ENCODE results near the gene KPNB1. TPM values are rescaled to one million over a fixed set of nuclear protein-coding genes. Genes with fewer than 3 reads are reported as not detected.

KPNB1 gene
- total RNA-seq, 1 experiment from 2014 or later = 742 TPM

DNA sequence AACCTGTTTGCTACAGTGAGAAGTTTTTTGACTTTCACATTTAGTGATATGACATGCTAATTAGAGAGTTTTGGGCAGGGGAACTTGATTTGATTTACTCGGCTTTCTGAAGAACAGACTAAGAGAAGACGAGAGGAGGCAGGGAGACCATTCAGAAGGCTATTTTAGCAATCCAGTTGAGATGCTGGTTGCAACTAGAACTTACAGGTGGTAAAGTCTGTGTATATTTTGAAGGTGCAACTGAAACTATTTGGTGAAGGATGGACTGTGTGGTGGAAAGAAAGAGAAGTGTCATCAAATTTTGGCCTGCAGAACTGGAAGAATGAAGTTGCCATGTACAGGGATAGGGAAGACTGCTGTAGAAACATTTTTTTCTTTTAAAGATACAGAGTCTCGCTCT, 42.2 kb upstream of the KPNB1 start:
- Histone ChIP-seq H3K79me1 (ENCODE audit: insufficient read depth, low read depth, low read length, poor library complexity, severe bottlenecking) (no peaks in the 10 kb centered on the region), H3K27ac (ENCODE audit: insufficient read length, low read depth, low read length) (no peak overlapping the region), H3K9me3 (ENCODE audit: control insufficient read depth, low read depth, low read length) (no peaks in the 10 kb centered on the region), H2BK20ac (ENCODE audit: low read depth, low read length, poor library complexity, severe bottlenecking) (no peak overlapping the region), H2AK5ac (ENCODE audit: insufficient read length, low read length) (no peak overlapping the region), H2AFZ (ENCODE audit: low read length) (no peak overlapping the region), H3K27me3 (ENCODE audit: insufficient read depth, low read length) (no peaks in the 10 kb centered on the region), H3K4ac (ENCODE audit: low read depth, low read length) (no peak overlapping the region), H2BK15ac (ENCODE audit: low read depth, low read length) (no peak overlapping the region), H2BK5ac (ENCODE audit: insufficient read length, low read length) (no peak overlapping the region), H4K20me1 (ENCODE audit: control insufficient read depth, insufficient read depth, insufficient read length) (no peaks in the 10 kb centered on the region), H2BK12ac (ENCODE audit: insufficient read length, low read depth, low read length) (no peak overlapping the region), H3K56ac (ENCODE audit: insufficient read length, low read depth, low read length) (no peak overlapping the region), H3K9ac (ENCODE audit: extremely low read depth, insufficient read length, low read length) (no peak overlapping the region), H3K79me2 (ENCODE audit: insufficient read depth, low read length) (no peaks in the 10 kb centered on the region), H4K91ac (ENCODE audit: insufficient read length, low read depth, low read length) (no peak overlapping the region), H3K23me2 (ENCODE audit: insufficient read length, low read depth, low read length, poor library complexity, severe bottlenecking) (no peaks in the 10 kb centered on the region), H4K8ac (replicated peaks; ENCODE audit: insufficient read length, low read depth, low read length) (no peak overlapping the region), H3K4me2 (ENCODE audit: insufficient read depth, insufficient read length, low read length) (no peak overlapping the region), H3K4me1 (ENCODE audit: insufficient read depth, low read length) (no peaks in the 10 kb centered on the region), H3K14ac (ENCODE audit: insufficient read depth, low read length) (no peak overlapping the region), H3T11ph (ENCODE audit: low read length) (no peak overlapping the region), H3K23ac (ENCODE audit: insufficient read length, low read depth, low read length) (no peak overlapping the region), H3K18ac (ENCODE audit: insufficient read length, low read depth, low read length) (no peak overlapping the region), H4K5ac (ENCODE audit: insufficient read length, low read depth, low read length) (no peak overlapping the region), H2BK120ac (ENCODE audit: low read depth, low read length, poor library complexity, severe bottlenecking) (no peak overlapping the region)
- H3K27ac Mint-ChIP-seq = no peak overlapping the region
- no peaks in the 10 kb centered on the region for H3K4me1 Mint-ChIP-seq
- no peaks in the 10 kb centered on the region for H3K9me3 Mint-ChIP-seq
- TF ChIP-seq CTCF (conservative IDR thresholded peaks at IDR 0.05) = no peak
- DNase-seq = no peak
- no peak overlapping the region for H3K4me3 Mint-ChIP-seq
- H3K27me3 Mint-ChIP-seq (ENCODE audit: low read depth) = no peaks in the 10 kb centered on the region
- WGBS (ENCODE audit: extremely low coverage, insufficient read length, low lambda C conversion rate) = no CpG with 5 or more reads among the region's 3 CpGs
- H3K36me3 Mint-ChIP-seq (ENCODE audit: insufficient read depth in 1 of 3, low read depth in 3 of 3) = peaks cover 16 to 69% (median 61%) of the 10 kb centered on the region in 3 experiments; a peak in 6 of 7 replicates
